Measurements from ENCODE around the gene HNRNPUL1. TPM values are rescaled to one million over a fixed set of nuclear protein-coding genes. Genes with fewer than 3 reads are reported as not detected.

The HNRNPUL1 gene
- total RNA-seq, 4 donors from 2014 or later: 130 to 196 (median 152) TPM

- no peak overlapping the region for H3K4me3 ChIP-seq (ENCODE audit: low read depth, poor library complexity, severe bottlenecking)
- no peak for TF ChIP-seq CTCF (IDR thresholded peaks at IDR 0.05)
- TF ChIP-seq POLR2A (IDR thresholded peaks at IDR 0.05): no peak
- intact Hi-C loops (cut with DNase I; ENCODE audit: low total_unique reads): no loop called here
- WGBS, 2 donors: 56 to 57% methylated on average over 9 of the region's 9 CpGs
- no peak for DNase-seq (ENCODE audit: low spot score in 2 of 2)
Observed at GRCh38 chr19:41220811-41221210, 43.4 kb upstream of the HNRNPUL1 start.

- intact Hi-C loops (cut with DNase I; ENCODE audit: low total_unique reads): no loop called here
- no peak for DNase-seq (ENCODE audit: low spot score in 2 of 2)
- no peak overlapping the region for H3K4me3 ChIP-seq (ENCODE audit: low read depth, poor library complexity, severe bottlenecking)
- WGBS, 2 donors: 90 to 92% methylated on average over 19 to 20 of the region's 20 CpGs
- TF ChIP-seq POLR2A (IDR thresholded peaks at IDR 0.05) (no peak), CTCF (IDR thresholded peaks at IDR 0.05) (no peak)
Observed at GRCh38 chr19:41221514-41222205, 42.5 kb upstream of the HNRNPUL1 start.

GRCh38 chr19:41222240-41222639 lies 41.9 kb upstream of the HNRNPUL1 start:
- no peak for TF ChIP-seq POLR2A (IDR thresholded peaks at IDR 0.05)
- TF ChIP-seq CTCF (IDR thresholded peaks at IDR 0.05): no peak
- H3K4me3 ChIP-seq (ENCODE audit: low read depth, poor library complexity, severe bottlenecking): no peak overlapping the region
- 86 to 87% methylated on average over 10 of the region's 10 CpGs for WGBS, 2 donors
- intact Hi-C loops (cut with DNase I; ENCODE audit: low total_unique reads): no loop called here
- DNase-seq (ENCODE audit: low spot score in 2 of 2): no peak

GRCh38 chr19:41223431-41224234 lies 40.5 kb upstream of the HNRNPUL1 start:
- no peak for DNase-seq (ENCODE audit: low spot score in 2 of 2)
- no peak for TF ChIP-seq CTCF (IDR thresholded peaks at IDR 0.05)
- TF ChIP-seq POLR2A (IDR thresholded peaks at IDR 0.05): no peak
- H3K4me3 ChIP-seq (ENCODE audit: low read depth, poor library complexity, severe bottlenecking): no peak overlapping the region
- intact Hi-C loops (cut with DNase I; ENCODE audit: low total_unique reads): no loop called here
- 39 to 50% methylated on average over 8 of the region's 8 CpGs for WGBS, 2 donors

- no peak for DNase-seq (ENCODE audit: low spot score in 2 of 2)
- WGBS, 2 donors: 90 to 92% methylated on average over 7 of the region's 7 CpGs
- H3K4me3 ChIP-seq (ENCODE audit: low read depth, poor library complexity, severe bottlenecking): no peak overlapping the region
- intact Hi-C loops (cut with DNase I; ENCODE audit: low total_unique reads): no loop called here
- TF ChIP-seq POLR2A (IDR thresholded peaks at IDR 0.05) (no peak), CTCF (IDR thresholded peaks at IDR 0.05) (no peak)
Observed at GRCh38 chr19:41224632-41225031, 39.5 kb upstream of the HNRNPUL1 start.
